HCT116 (cell line): ENCODE results near the gene HEATR5A. TPM values are rescaled to one million over a fixed set of nuclear protein-coding genes. Genes with fewer than 3 reads are reported as not detected.

ENCODE experiments used
- ATAC-seq: fragments of 200-7000 bp; cut with Tn5 transposase; 2 replicates; pipeline ENCODE4 v1.9.1; 2020; ENCODE audit warnings: mild to moderate bottlenecking, moderate library complexity
- BruUV-seq: library from RNA; stranded (reverse); fragments of 400-500 nt; replicated peaks from 2 replicates; lab custom pipeline; 2021; lab: Mats Ljungman, UMichigan
- CTCF ChIA-PET: fragments of 300-600 bp; sonication (Branson Sonifier 250); formaldehyde crosslinking; loops from one replicate; lab custom pipeline; 2021; ENCODE audit warnings: antibody characterized with exemption; lab: Charles Lee
- POLR2A ChIA-PET: fragments of 300-600, 350-600 bp; sonication (Branson Sonifier 250); formaldehyde crosslinking; loops from one replicate; lab custom pipeline; 2021; ENCODE audit warnings: antibody characterized with exemption; lab: Charles Lee
- RAD21 ChIA-PET, 2 experiments: fragments of 300-600 bp; sonication (Branson Sonifier 250); formaldehyde crosslinking; loops; one replicate each; lab custom pipeline; 2023; ENCODE audit warnings: low total read pairs in 2 of 2; ENCODE audit not compliant: uncharacterized antibody in 2 of 2, unreplicated experiment in 2 of 2, low non-redundant PET in 1 of 2; lab: Charles Lee
- DNase-seq: peaks from one replicate; pipeline ENCODE4 v3.0.0-alpha.2; 2010; ENCODE audit warnings: low read depth, low spot score
- H2AFZ ChIP-seq: fragments of 200-600 bp; shearing (Covaris generic), sonication (generic); 2 replicates; pipeline ENCODE4 v1.6.1; 2017; ENCODE audit warnings: low read depth, mixed run types, mixed read lengths, antibody characterized with exemption, low read length; ENCODE audit not compliant: poor library complexity, severe bottlenecking
- H3K27ac ChIP-seq: 2 replicates; pipeline ENCODE4 v1.5.1; 2012; ENCODE audit warnings: low read depth, low read length
- H3K27me3 ChIP-seq: fragments of 200-600 bp; sonication (generic); 2 replicates; pipeline ENCODE4 v1.6.1; 2016; ENCODE audit warnings: mixed run types, low read length, mixed read lengths; ENCODE audit not compliant: insufficient read depth
- H3K36me3 ChIP-seq, 2 experiments: fragments of 200-500 bp in 1 of 2; fragments of 200-600 bp in 1 of 2; sonication (Bioruptor generic) in 1 of 2; sonication (generic) in 1 of 2; 2 replicates each; pipeline versions ENCODE4 v1.5.1 to v1.6.1; 2014 to 2016; ENCODE audit warnings: low read length in 2 of 2, inconsistent platforms in 1 of 2, mixed read lengths in 1 of 2, mixed run types in 1 of 2; ENCODE audit not compliant: insufficient read depth in 2 of 2, control insufficient read depth in 1 of 2
- H3K4me1 ChIP-seq, 2 experiments: fragments of 200-600 bp in 1 of 2; sonication (generic) in 1 of 2; 2 replicates each; pipeline versions ENCODE4 v1.5.1 to v1.6.1; 2012 to 2017; ENCODE audit warnings: low read length in 2 of 2, inconsistent platforms in 1 of 2, mild to moderate bottlenecking in 1 of 2, mixed read lengths in 1 of 2, mixed run types in 1 of 2, moderate library complexity in 1 of 2; ENCODE audit not compliant: insufficient read depth in 2 of 2, control insufficient read depth in 1 of 2
- H3K4me2 ChIP-seq: fragments of 200-600 bp; sonication (generic); 2 replicates; pipeline ENCODE4 v1.6.1; 2017; ENCODE audit warnings: mixed run types, low read length, mixed read lengths
- H3K4me3 ChIP-seq, 2 experiments: fragments of 200-600 bp in 1 of 2; sonication (generic) in 1 of 2; replicated peaks in 1 of 2; 2 replicates each; pipeline ENCODE4 v1.5.1; 2011 to 2016; ENCODE audit warnings: low read length in 2 of 2, control low read depth in 1 of 2, low read depth in 1 of 2, mild to moderate bottlenecking in 1 of 2, mixed read lengths in 1 of 2, mixed run types in 1 of 2
- H3K79me2 ChIP-seq: fragments of 200-600 bp; sonication (generic); 2 replicates; pipeline ENCODE4 v1.6.1; 2017; ENCODE audit warnings: mild to moderate bottlenecking, mixed run types, low read length, moderate library complexity, mixed read lengths; ENCODE audit not compliant: insufficient read depth
- H3K9ac ChIP-seq: fragments of 200-600 bp; sonication (generic); 2 replicates; pipeline ENCODE4 v1.6.1; 2016; ENCODE audit warnings: low read length, mixed read lengths
- H3K9me2 ChIP-seq: fragments of 200-600 bp; sonication (generic), shearing (Covaris generic); 2 replicates; pipeline ENCODE4 v1.6.1; 2017; ENCODE audit warnings: mixed run types, mild to moderate bottlenecking, moderate library complexity; ENCODE audit not compliant: insufficient read depth
- H3K9me3 ChIP-seq, 2 experiments: fragments of 200-500 bp in 1 of 2; fragments of 200-600 bp in 1 of 2; sonication (Bioruptor generic) in 1 of 2; sonication (generic) in 1 of 2; 2 replicates each; pipeline ENCODE4 v1.6.1; 2014 to 2017; ENCODE audit warnings: low read length in 2 of 2, mixed read lengths in 2 of 2, inconsistent platforms in 1 of 2, low read depth in 1 of 2, mild to moderate bottlenecking in 1 of 2, mixed run types in 1 of 2, moderate library complexity in 1 of 2; ENCODE audit not compliant: control insufficient read depth in 1 of 2, insufficient read depth in 1 of 2
- H4K20me1 ChIP-seq: fragments of 200-600 bp; sonication (generic), shearing (Covaris generic); 2 replicates; pipeline ENCODE4 v1.6.1; 2017; ENCODE audit warnings: mixed run types, mild to moderate bottlenecking, moderate library complexity; ENCODE audit not compliant: insufficient read depth
- POLR2AphosphoS5 ChIP-seq: IDR thresholded peaks from 2 replicates; pipeline ENCODE4 v1.6.1; 2011; ENCODE audit warnings: mild to moderate bottlenecking, low read depth, low read length, moderate library complexity
- SIN3A ChIP-seq: IDR thresholded peaks from 2 replicates; pipeline ENCODE4 v1.6.1; 2012; ENCODE audit warnings: low read depth
- SRF ChIP-seq: IDR thresholded peaks from 2 replicates; pipeline ENCODE4 v1.6.1; 2012; ENCODE audit warnings: low read depth
- YY1 ChIP-seq: IDR thresholded peaks from 2 replicates; pipeline ENCODE4 v1.6.1; 2011; ENCODE audit warnings: low read length, low read depth, moderate library complexity, mild to moderate bottlenecking; ENCODE audit not compliant: insufficient replicate concordance; ENCODE audit errors: extremely low read depth
- intact Hi-C: fragments of 100-400 bp; cut with micrococcal nuclease; formaldehyde crosslinking; loops from 2 replicates; pipeline ENCODE4 v1.10.0; 2022
- total RNA-seq: library from RNA; stranded (reverse); gene quantifications from one replicate; pipeline ENCODE4 v1.2.1, GENCODE V29; 2021; ENCODE audit not compliant: unreplicated experiment

The HEATR5A gene
- total RNA-seq, 1 experiment from 2014 or later = 20.9 TPM

DNA sequence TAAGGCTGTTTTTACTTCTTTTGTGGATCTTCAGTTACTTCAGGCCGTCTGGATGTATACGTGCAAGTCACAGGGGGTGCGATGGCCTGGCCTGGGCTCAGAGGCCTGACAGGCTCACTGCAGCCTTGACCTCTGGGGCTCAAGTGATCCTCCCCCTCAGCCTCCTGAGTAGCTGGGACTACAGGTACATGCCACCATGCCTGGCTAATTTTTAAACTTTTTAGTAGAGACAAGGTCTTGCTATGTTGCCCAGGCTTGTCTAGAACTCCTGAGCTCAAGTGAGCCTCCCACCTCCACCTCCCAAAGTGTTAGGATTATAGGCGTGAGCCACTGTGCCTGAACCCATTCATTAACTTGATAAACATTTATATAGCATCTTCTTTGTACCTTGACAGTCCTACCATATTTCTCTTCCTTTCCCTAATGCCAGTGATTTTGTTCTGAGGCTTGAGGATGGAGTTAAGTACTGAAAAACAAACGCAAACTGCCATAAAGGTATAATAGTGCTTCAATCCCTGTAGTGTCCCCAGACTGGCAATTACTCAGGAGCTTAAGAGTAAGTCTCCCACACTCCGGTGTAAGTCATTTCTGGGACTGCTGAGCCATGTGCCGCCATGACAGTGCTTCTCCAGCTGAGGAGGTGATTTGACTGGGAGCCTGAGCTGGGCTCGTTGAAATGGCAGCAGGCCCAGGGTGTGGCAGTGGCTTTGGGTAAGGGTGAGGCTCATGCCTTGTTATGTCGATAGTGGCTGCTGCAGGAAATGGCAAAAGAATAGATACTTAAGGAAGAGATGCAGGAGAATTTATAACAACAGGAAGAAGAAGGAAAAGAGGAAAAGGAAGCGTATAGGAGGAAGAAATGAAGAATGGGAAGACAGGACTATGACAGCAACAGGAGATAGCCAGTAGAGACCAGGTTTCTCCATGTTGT, 169.1 kb downstream of the HEATR5A start:
- Histone ChIP-seq H4K20me1 (no peaks in the 10 kb centered on the region), H3K4me2 (no peak overlapping the region), H3K9ac (no peak overlapping the region), H3K9me3 (no peaks in the 10 kb centered on the region), H3K27me3 (no peaks in the 10 kb centered on the region), H3K4me3 (no peak overlapping the region), H3K36me3 (no peaks in the 10 kb centered on the region), H2AFZ (peak overlapping the region; percentile 56), H3K79me2 (no peaks in the 10 kb centered on the region), H3K9me2 (no peaks in the 10 kb centered on the region), H3K27ac (no peak overlapping the region), H3K4me1 (peaks cover 0 to 7% of the 10 kb centered on the region in 2 experiments; a peak in 1 of 4 replicates)
- RAD21 ChIA-PET = no interaction called here
- no peak for ATAC-seq
- CTCF ChIA-PET = no interaction called here
- DNase-seq = no peak
- TF ChIP-seq SIN3A (no peak), YY1 (no peak)
- intact Hi-C loops = no loop called here
- BruUV-seq = no TSS peak
- POLR2A ChIA-PET = no interaction called here

DNA sequence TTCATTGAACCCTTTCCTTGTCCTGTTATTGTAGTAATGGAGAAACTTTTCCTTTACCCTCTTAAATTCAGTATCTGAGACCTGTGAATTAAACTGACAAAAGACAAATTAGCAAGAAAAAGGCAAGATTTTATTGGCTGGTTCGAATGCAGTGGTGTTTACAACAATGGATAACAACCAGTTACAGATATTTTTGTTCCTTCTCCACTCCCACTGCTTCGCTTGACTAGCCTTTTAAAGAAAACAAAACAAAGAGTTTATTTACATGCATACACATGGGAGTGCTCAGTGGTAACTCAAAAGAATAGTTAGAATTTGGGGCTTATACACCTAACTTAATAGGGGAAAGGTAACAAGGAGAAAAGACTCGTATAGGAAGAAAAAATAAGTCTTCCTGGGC, 175.7 kb downstream of the HEATR5A start:
- DNase-seq = no peak
- H3K9me3 ChIP-seq = no peaks in the 10 kb centered on the region
- POLR2A ChIA-PET = interaction anchor here (1.4 kb wide), 1 partner anchor 13 kb away, joined by 3 read pairs; no protein-coding TSS in a partner anchor
- no peak overlapping the region for H2AFZ ChIP-seq
- peak overlapping the region; percentile 58 for H3K4me2 ChIP-seq
- H3K9me2 ChIP-seq = no peaks in the 10 kb centered on the region
- no peaks in the 10 kb centered on the region for H3K36me3 ChIP-seq
- no peak for ATAC-seq
- no TSS peak for BruUV-seq
- no peaks in the 10 kb centered on the region for H3K79me2 ChIP-seq
- peaks cover 16 to 41% of the 10 kb centered on the region in 2 experiments for H3K4me1 ChIP-seq
- peak overlapping the region; percentile 90 for H3K27ac ChIP-seq
- H3K27me3 ChIP-seq = no peaks in the 10 kb centered on the region
- intact Hi-C loops = no loop called here
- H3K9ac ChIP-seq = peak overlapping the region; percentile 54
- H4K20me1 ChIP-seq = no peaks in the 10 kb centered on the region
- peak overlapping the region in 1 of 2 experiments; percentile 32; a peak in 2 of 4 replicates for H3K4me3 ChIP-seq
- RAD21 ChIA-PET = no interaction called here
- CTCF ChIA-PET = no interaction called here
- TF ChIP-seq POLR2AphosphoS5 = no peak
- TF ChIP-seq SIN3A = no peak
- no peak for TF ChIP-seq SRF
